Aorta (tissue), 5 donors: ENCODE data around the gene TSHZ2. TPM values are rescaled to one million over a fixed set of nuclear protein-coding genes. Genes with fewer than 3 reads are reported as not detected.

ENCODE experiments used
- ATAC-seq: fragments of 200-7000 bp; cut with Tn5 transposase; one replicate; pipeline ENCODE4 v1.9.1; 2022; ENCODE audit warnings: moderate library complexity; ENCODE audit not compliant: low FRiP score
- DNase-seq, 2 donors: peaks; one replicate each; pipeline ENCODE4 v3.0.0-alpha.2; 2020
- H3K27ac ChIP-seq, 2 donors: one replicate each; pipeline ENCODE4 v1.5.1; 2013; ENCODE audit warnings: low read length in 2 of 2, mild to moderate bottlenecking in 2 of 2, moderate library complexity in 2 of 2, control low read depth in 1 of 2, inconsistent platforms in 1 of 2, low read depth in 1 of 2
- H3K27me3 ChIP-seq, 2 donors: one replicate each; pipeline ENCODE4 v1.6.1; 2013; ENCODE audit warnings: control low read depth in 1 of 2, low read length in 1 of 2, mild to moderate bottlenecking in 1 of 2, moderate library complexity in 1 of 2; ENCODE audit not compliant: insufficient read depth in 2 of 2, control insufficient read depth in 1 of 2
- H3K36me3 ChIP-seq, 2 donors: one replicate each; pipeline ENCODE4 v1.6.1; 2013; ENCODE audit warnings: control low read depth in 1 of 2, low read length in 1 of 2, mild to moderate bottlenecking in 1 of 2; ENCODE audit not compliant: insufficient read depth in 2 of 2, control insufficient read depth in 1 of 2
- H3K4me1 ChIP-seq, 2 donors: one replicate each; pipeline ENCODE4 v1.6.1; 2013; ENCODE audit warnings: low read length in 2 of 2, control low read depth in 1 of 2, mild to moderate bottlenecking in 1 of 2, moderate library complexity in 1 of 2; ENCODE audit not compliant: insufficient read depth in 2 of 2, control insufficient read depth in 1 of 2
- H3K4me3 ChIP-seq, 2 donors: one replicate each; pipeline ENCODE4 v1.5.1; 2013; ENCODE audit warnings: low read length in 2 of 2, control low read depth in 1 of 2, mild to moderate bottlenecking in 1 of 2
- H3K9me3 ChIP-seq: one replicate; pipeline ENCODE4 v1.6.1; 2013; ENCODE audit warnings: mild to moderate bottlenecking, low read length; ENCODE audit not compliant: control insufficient read depth
- WGBS, 2 donors: extraction: QIAGEN DNeasy Blood & Tissue Kit; methylation state at CpG; one replicate each; pipeline ENCODE4 v1.1.7; 2013; 5-methylcytosine and 5-hydroxymethylcytosine counted together
- intact Hi-C, 2 donors: fragments of 100-400 bp; cut with DNase I; formaldehyde crosslinking; loops; one replicate each; pipeline versions ENCODE4 v1.14.2 to v1.15.0; 2022
- polyA plus RNA-seq, 2 donors: library from polyadenylated mRNA; stranded (reverse); fragments of 200-250 nt; gene quantifications; one replicate each; pipeline ENCODE4 v1.2.3, GENCODE V29; 2013
- total RNA-seq, 2 donors: library from RNA; stranded (reverse); fragmentation: NEBNext Ultra II Directional; extraction: Animal tissue kit (Norgen Biotek cat#: 25700); gene quantifications; one replicate each; pipeline ENCODE4 v1.2.1, GENCODE V29; 2021
- donor health status: healthy with polysubstance abuse.
- donor health status: Bipolar disorder and iron deficiency.
- donor health status: DM: no; HTN: no; CAD: no.
- donor health status: DM: no; HTN: no; CAD: no.
- donor health status: DM: yes; HTN: yes; CAD: no.

Gene TSHZ2
- total and polyA plus RNA-seq, 4 donors = 0.08 to 95.4 (median 13.3) TPM

GRCh38 chr20:53048387-53048786, 76.2 kb downstream of the TSHZ2 start:
- peaks cover 3% of the 10 kb centered on the region for H3K9me3 ChIP-seq
- no peaks in the 10 kb centered on the region for H3K27me3 ChIP-seq
- H3K27ac ChIP-seq = no peak overlapping the region
- H3K4me3 ChIP-seq = no peak overlapping the region
- DNase-seq (no peak), ATAC-seq (no peak)
- intact Hi-C loops = no loop called here
- no peaks in the 10 kb centered on the region for H3K4me1 ChIP-seq
- no peaks in the 10 kb centered on the region for H3K36me3 ChIP-seq
- 35 to 47% methylated on average over 7 of the region's 7 CpGs for WGBS, 2 donors

GRCh38 chr20:53050338-53050737, 78.2 kb downstream of the TSHZ2 start:
- ATAC-seq = no peak
- no peaks in the 10 kb centered on the region for H3K4me1 ChIP-seq

GRCh38 chr20:53052380-53052779, 80.2 kb downstream of the TSHZ2 start:
- 91 to 92% methylated on average over 5 of the region's 5 CpGs for WGBS, 2 donors
- Histone ChIP-seq H3K36me3 (no peaks in the 10 kb centered on the region), H3K27me3 (no peaks in the 10 kb centered on the region), H3K9me3 (peaks cover 2% of the 10 kb centered on the region), H3K27ac (no peak overlapping the region), H3K4me1 (no peaks in the 10 kb centered on the region), H3K4me3 (no peak overlapping the region)
- intact Hi-C loops = no loop called here
- no peak for DNase-seq
- no peak for ATAC-seq

More at GRCh38 chr20:53050338-53050737, 78.2 kb downstream of the TSHZ2 start:
- Histone ChIP-seq H3K36me3 (no peaks in the 10 kb centered on the region), H3K27me3 (no peaks in the 10 kb centered on the region), H3K27ac (no peak overlapping the region), H3K4me3 (no peak overlapping the region), H3K9me3 (peaks cover 3% of the 10 kb centered on the region)
- intact Hi-C loops = no loop called here
- WGBS, 2 donors = 82 to 86% methylated on average over 6 of the region's 6 CpGs
- DNase-seq = no peak

- no peaks in the 10 kb centered on the region for H3K36me3 ChIP-seq
- no peak for ATAC-seq
- intact Hi-C loops = no loop called here
Measured at GRCh38 chr20:53053595-53053994, 81.4 kb downstream of the TSHZ2 start.

GRCh38 chr20:53055367-53056067, 83.4 kb downstream of the TSHZ2 start:
- WGBS, 2 donors = 16 to 20% methylated on average over 1 of the region's 1 CpG
- no peaks in the 10 kb centered on the region for H3K36me3 ChIP-seq
- no peaks in the 10 kb centered on the region for H3K4me1 ChIP-seq
- no peak overlapping the region for H3K4me3 ChIP-seq
- intact Hi-C loops = no loop called here
- ATAC-seq (no peak), DNase-seq (no peak)
- no peak overlapping the region for H3K27ac ChIP-seq
- no peaks in the 10 kb centered on the region for H3K9me3 ChIP-seq
- no peaks in the 10 kb centered on the region for H3K27me3 ChIP-seq

More at GRCh38 chr20:53053595-53053994, 81.4 kb downstream of the TSHZ2 start:
- H3K9me3 ChIP-seq = no peaks in the 10 kb centered on the region
- no peak for DNase-seq
- 77 to 82% methylated on average over 5 of the region's 5 CpGs for WGBS, 2 donors
- H3K27me3 ChIP-seq = no peaks in the 10 kb centered on the region
- no peak overlapping the region for H3K27ac ChIP-seq
- no peaks in the 10 kb centered on the region for H3K4me1 ChIP-seq
- H3K4me3 ChIP-seq = no peak overlapping the region

GRCh38 chr20:53057579-53057978, 85.4 kb downstream of the TSHZ2 start:
- H3K36me3 ChIP-seq = no peaks in the 10 kb centered on the region
- WGBS, 2 donors = 94 to 95% methylated on average over 4 of the region's 4 CpGs
- H3K9me3 ChIP-seq = no peaks in the 10 kb centered on the region
- ATAC-seq (no peak), DNase-seq (no peak)
- no peaks in the 10 kb centered on the region for H3K27me3 ChIP-seq
- no peak overlapping the region for H3K27ac ChIP-seq
- no peak overlapping the region for H3K4me3 ChIP-seq
- intact Hi-C loops = no loop called here
- no peaks in the 10 kb centered on the region for H3K4me1 ChIP-seq

- ATAC-seq (no peak), DNase-seq (no peak)
- WGBS, 2 donors = 69 to 74% methylated on average over 5 of the region's 5 CpGs
Measured at GRCh38 chr20:53059848-53060247, 87.7 kb downstream of the TSHZ2 start.

GRCh38 chr20:53061192-53062108, 89.3 kb downstream of the TSHZ2 start:
- no peaks in the 10 kb centered on the region for H3K36me3 ChIP-seq
- no peak for ATAC-seq
- no peaks in the 10 kb centered on the region for H3K27me3 ChIP-seq
- no peak for DNase-seq
- H3K27ac ChIP-seq = no peak overlapping the region
- intact Hi-C loops = no loop called here
- WGBS, 2 donors = 49 to 59% methylated on average over 2 of the region's 2 CpGs
- no peaks in the 10 kb centered on the region for H3K9me3 ChIP-seq
- H3K4me1 ChIP-seq = no peaks in the 10 kb centered on the region
- no peak overlapping the region for H3K4me3 ChIP-seq

More at GRCh38 chr20:53059848-53060247, 87.7 kb downstream of the TSHZ2 start:
- Histone ChIP-seq H3K27me3 (no peaks in the 10 kb centered on the region), H3K4me3 (no peak overlapping the region), H3K4me1 (no peaks in the 10 kb centered on the region), H3K36me3 (no peaks in the 10 kb centered on the region), H3K9me3 (no peaks in the 10 kb centered on the region), H3K27ac (no peak overlapping the region)
- intact Hi-C loops = no loop called here
